GM19239 (cell line): Measurements from ENCODE around the gene TMPRSS13.

Source experiments
- DNase-seq: peaks from one replicate; pipeline ENCODE4 v3.0.0; 2011; ENCODE audit warnings: low spot score; ENCODE audit not compliant: insufficient read length
- FAIRE-seq: peaks from 2 replicates; lab custom pipeline; 2011; peaks lifted over from hg19 to GRCh38; lab: Jason Lieb, UNC

Gene TMPRSS13

DNA sequence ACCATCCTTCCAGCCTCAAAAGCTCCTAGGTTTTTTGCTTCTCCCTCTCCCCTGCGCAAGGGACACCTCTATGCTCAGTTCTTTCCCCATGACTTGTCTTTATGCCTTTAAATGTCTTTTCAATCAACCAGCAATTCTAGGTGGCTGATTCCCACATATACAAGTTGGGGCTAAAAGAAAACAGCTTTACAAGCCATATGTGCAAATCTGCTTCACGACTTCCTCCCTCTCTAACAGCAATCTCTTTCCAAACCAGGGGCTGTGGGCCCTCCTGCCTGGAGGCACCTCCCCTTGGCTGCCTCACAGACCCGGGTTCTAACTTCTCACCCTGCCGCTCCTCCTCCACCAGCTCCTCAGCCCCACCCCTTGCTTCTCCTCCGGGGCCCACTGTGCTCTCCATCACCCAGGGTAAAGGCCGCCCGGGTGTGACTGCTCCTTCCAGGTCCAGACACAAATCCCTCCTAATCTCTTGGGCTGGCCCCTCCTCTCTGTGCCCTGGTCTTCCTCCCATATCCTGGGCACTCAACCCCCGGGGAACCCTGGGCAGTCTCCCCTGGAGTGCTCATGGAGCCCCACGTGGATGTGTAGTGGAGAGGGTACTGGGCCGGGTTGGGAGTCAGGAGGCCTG lies 14.1 kb downstream of the TMPRSS13 start:
- DNase-seq = no peak
- no peak for FAIRE-seq

DNA sequence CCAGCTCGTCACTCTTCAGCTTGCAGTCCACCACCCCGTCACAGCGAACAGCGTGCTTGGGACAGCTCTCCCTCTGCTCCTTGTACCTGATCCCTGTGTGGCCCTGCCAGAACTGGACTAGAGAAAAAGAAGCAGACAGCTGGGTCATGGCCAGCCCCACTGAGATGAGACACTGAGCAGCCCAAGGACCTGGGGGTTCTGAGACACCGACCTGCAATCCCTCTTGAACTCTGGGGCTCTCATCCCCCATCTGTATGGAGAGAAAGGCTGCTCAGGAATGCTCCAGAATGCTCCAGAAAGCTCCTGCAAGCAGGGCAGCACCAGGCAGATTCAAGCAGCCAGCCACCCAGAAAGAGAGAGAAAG lies 14.8 kb downstream of the TMPRSS13 start:
- no peak for FAIRE-seq

DNA sequence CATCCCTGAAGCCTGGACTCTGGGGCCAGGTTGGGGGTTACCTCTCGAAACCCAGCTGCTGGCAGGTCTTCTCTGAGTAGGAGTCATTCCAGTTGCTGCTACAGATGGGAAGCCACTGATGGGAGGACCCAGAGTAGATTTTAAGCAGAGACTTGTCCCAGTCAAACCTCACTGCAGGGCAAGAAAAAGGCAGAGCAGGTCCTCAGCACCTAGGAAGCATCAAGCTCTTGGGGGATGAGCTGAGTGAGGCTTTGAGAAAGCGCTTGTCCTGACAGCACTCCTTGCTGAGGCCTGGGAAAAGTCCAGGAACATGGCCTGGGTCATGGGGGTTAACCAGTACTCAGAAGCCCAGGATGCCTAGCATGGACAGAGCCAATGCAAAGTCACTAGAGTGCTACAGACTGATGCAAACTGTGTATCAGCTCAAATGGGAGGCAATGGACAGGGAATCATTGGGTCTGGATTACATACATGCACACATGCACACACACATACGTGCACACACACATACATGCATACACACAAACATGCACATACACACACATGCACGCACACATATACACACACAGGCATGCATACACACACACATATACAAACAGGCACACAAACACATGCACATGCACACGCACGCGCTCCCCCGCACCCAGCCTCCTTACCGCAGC lies 15.3 kb downstream of the TMPRSS13 start:
- no peak for FAIRE-seq
- DNase-seq = no peak

More for the DNA sequence above, 14.8 kb downstream of the TMPRSS13 start:
- DNase-seq = no peak

DNA sequence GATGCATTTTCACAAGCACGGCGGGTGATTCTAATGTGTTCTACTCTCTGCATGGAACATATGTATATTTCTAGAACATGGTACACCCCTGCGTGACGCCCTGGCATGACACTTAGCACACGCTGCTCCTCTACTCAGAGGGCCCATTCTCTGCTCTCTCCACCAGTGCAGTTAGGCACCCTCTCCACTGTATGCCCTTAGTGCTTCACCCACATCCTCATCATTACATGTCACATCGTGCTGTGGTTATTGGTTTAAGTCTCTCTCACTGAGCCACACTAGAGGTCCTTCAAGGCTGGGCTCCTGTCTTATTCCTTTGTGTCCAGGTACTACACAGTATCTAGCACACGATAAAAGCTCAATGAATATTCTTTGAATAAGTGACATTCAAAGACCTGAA lies 16.7 kb downstream of the TMPRSS13 start:
- no peak for FAIRE-seq
- no peak for DNase-seq

DNA sequence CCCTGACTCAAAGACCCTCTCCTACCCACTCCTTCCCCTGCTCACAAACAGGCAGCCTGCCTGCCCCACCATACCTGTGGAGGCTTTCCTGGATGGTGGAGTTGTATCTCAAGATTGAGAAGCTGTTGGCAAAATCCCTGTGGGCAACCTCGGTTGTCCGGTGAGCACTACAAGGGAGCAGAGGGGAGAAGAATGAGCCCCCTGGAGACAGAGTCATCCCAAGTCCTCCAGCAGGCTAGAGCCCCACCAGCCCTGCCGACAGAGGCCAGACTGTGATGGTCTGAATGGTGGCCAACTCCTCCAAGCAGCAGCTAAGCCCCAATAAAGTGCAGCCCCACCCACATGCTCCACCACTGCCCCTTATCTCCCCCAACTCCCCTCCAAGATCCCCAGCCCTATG lies 17.5 kb downstream of the TMPRSS13 start:
- FAIRE-seq = no peak

DNA sequence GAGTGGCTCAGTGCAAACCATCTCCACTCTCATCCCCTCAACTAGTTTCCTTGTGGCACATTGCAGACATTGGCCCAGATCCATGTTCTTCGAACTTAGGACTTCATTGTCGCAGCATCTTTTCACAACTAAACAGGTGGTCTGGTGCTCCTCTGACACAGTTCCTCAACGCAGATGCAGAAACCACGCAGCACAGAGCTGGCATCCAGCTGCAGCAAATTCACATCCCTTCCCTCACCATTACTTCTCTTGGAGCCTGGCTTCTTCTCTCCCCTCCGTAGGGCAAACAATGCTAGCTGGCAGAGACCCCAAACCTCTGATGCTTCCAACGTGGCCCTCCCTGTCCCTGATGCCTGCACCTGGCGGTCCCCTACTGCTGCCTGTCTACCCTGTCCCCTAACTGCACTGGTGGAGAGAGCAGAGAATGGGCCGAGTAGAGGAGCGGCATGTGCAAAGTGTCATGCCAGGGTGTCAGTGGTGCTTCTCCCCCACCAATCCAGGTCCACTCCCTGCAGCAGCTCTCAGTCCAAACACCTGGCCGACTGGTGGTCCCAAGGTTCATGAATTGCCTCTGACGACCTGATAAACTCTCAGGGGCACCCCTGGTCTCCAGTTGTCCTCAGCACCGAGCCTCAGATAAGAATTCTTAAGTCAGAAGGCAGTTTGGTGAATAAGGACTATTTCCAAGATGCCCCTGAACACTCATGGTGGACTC lies 18.1 kb downstream of the TMPRSS13 start:
- no peak for FAIRE-seq

More for the DNA sequence above, 17.5 kb downstream of the TMPRSS13 start:
- DNase-seq = no peak

DNA sequence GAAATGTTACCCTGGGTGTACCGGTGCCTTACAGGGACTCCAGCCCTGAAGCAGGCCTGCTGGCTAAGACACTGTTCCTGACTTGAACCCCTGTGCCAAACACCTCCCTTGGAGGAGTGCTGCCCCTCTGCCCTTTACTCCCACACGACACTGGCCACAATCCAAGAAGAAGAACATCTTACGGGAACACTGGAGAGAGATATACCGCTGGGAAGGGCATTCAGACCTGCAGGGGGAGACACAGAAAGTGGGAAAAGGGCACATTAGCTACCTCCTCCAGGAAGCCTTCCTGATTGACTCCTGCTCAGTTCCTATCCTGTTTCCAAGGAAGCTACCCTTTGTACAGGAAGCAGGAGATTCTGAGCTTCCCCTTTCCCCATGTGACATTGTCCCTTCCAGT lies 18.7 kb downstream of the TMPRSS13 start:
- DNase-seq = no peak
- FAIRE-seq = no peak

More for the DNA sequence above, 18.1 kb downstream of the TMPRSS13 start:
- DNase-seq = no peak

DNA sequence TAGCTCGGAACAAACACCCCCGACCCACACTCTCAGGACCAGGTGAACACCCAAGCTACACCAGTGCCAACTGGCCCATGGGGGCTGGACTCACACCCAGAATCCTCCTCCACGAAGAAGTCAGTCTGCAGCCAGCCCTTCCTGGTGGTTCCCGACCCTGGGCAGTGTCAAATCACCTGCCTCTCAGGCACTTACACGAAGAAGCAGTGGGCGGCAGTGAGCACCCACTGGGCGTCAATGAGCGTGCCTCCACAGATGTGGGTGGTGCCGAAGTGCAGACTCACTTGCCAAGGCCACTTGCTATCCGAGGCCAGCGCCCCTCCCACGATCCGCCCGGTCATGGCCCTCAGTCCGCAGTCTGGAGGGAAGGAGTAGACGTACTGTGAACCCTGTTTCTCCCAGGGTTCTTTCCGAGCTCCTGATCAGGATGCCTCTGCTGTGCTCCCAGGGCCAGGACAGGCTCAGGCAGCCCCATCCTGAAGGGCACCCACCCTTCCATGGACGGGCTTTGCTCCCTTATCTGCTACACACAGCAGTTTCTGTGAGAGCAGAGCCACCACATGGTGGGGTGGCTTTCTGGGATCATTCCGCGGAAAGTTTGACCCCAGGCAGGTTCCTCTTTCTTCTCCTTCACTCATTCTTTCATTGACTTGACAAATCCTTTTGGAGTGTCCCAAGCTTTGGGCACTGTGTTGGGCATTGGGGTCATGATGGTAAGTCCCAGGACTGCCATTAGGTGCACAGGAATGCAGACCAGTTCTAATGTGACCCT lies 19.4 kb downstream of the TMPRSS13 start:
- DNase-seq = no peak
- no peak for FAIRE-seq

DNA sequence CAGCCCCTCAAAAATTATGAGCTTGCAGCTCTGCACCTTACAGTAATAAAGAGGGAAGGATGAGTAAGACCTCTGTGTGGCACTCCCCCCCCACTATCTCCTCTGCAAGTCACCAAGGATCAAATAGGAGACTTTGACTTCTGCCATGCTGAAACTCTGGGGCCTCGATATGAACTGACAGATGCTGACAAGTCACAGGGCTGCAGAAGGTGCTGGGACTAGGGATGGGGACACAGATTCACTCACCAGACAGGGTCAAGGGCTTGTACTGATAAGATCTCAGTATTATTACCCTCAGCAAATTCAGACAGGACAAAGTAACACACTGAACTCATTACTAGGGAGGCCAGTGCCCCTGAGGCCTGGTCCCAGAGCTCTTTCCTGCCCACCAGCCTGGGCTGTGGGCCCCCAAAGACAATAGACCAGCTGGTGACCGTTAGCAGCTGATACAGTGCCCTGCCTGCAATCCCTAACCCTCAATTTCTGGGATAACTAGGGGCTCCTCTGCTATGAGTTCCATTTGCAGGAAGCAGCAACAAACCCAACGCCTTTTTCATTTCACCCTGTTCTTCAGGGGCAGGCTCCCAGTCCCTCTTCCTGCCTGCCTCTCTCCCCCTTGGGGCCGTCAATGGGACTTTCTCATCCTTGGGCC lies 20.1 kb downstream of the TMPRSS13 start:
- DNase-seq (no peak), FAIRE-seq (no peak)

DNA sequence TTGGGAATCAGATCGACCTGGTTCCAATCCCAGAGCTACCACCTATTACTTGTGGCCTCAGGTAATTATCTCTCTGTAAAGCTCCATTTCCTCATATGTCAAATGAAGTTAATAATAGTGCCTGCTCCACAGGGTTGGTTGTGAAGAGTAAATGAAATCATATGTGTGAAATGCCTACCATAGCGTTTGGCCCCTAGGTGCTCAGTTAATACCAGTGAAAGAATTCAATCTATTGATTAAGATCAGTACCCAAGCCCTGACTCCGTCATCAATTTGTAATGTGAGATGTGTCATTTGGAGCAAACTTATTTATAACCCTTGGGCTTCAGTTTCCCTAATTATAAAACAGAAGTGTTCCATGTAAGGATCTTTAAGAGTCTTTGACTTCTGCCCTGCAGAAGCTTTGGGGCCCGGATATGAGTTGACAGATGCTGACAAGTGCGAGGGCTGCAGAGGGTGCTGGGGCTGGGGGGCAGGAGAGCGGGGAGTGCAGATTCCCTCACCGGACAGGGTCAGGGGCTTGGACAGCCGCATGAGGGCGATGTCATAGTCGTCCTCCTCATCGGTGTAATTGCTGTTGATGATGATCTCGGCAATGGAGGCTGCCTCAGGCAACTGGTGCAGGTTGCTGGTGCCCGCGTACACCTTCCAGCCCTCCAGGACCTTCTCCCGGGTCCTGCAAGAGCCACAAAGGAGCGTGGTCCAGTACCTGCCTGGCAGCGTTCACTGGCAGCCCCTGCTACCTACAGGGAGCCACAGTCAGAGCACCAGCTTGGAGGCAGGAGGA lies 20.9 kb downstream of the TMPRSS13 start:
- no peak for DNase-seq
- FAIRE-seq = no peak

DNA sequence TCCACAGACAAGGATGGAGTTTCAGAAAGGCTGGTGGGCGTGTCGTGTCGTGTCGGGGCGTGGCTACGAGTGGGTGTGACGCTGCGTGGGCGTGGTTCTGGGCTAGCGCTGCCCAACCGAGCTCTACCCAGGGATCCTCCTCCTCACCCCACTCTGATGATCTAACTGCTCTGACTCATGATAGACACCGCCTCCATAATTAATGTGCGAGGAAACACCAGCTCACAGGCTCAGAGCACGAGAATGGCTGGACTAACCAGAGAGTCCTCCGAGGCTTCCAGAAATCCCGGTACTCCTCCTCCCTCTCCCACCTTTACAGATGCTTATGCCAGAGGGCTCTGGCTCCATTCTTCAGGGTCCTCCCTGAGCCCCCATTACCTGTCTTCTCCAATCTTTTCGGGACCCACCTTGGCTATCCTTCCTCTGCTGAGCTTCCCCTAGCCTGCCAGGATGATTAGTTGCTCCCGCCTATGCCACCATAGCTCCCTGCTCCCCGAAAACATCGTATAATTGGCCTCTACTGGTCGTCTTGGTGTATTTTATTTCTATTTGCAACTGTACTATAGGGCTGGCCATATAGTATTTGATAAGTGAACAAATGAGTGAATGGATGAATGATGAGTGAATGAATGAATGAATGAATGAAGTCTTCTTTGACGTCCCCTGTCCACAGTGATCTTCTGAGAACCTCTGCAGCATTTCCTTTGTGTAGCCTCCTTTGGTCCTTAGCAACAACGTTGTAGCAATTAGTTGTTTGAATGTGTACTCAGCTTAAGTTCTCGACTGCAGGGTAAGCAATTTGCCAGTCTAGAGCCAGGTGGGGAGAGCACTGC lies 21.7 kb downstream of the TMPRSS13 start:
- FAIRE-seq (peak; percentile 35), DNase-seq (no peak)

DNA sequence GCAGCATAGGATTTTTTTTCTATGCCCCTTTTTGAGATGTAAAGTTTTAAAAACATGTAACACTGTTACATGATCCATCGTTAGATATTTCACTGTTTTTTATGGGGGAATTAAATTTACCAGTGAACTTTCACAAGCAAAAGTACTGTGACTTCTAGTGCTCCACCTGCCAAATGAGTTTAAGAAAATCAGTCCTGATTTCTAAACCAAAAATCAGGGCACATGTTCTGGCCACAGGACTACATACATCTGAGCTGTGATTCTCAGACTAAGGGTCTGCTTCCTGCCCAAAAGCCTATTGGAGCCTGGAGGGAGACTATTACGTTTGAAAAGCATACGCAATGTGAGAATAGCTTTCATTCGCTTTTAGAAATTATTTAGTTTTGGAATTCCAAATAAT lies 22.5 kb downstream of the TMPRSS13 start:
- no peak for FAIRE-seq
- no peak for DNase-seq

DNA sequence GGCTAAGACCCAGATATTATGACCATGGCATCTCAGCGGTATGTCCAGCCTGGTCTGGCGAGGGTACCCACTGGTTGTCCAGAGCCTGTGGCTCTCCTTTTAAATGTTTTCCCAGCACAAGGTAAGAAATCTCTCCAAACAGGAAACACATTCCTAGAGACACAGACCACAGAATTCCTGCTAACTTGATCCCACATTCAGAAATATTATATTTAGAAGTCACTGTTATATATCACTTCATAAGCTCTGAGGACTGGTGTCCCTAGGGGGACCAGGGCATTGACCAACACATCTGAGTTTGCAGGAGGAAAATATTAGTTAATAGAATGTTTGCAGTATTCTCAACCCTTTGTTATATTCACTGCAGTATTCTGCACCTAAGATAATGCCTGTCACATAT lies 23.1 kb downstream of the TMPRSS13 start:
- FAIRE-seq = no peak
- DNase-seq = no peak

DNA sequence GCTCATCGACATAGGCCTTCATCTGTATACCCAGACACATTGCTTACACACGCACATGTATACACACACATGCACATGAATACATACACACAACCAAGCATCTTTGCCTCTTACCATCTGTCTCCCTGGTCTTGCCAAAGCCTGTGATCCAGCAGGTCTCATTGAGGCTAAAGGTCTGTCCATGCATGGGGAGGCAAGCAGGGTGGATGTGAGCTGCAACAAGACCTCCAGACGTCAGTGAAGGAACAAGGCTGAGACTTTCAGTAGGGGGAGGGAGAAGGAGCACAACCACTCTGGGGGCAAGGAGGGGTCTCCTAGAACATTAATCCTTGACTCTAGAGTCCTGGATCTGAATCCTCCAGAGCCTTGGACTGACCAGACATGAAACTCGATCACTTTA lies 23.7 kb downstream of the TMPRSS13 start:
- DNase-seq (no peak), FAIRE-seq (no peak)

DNA sequence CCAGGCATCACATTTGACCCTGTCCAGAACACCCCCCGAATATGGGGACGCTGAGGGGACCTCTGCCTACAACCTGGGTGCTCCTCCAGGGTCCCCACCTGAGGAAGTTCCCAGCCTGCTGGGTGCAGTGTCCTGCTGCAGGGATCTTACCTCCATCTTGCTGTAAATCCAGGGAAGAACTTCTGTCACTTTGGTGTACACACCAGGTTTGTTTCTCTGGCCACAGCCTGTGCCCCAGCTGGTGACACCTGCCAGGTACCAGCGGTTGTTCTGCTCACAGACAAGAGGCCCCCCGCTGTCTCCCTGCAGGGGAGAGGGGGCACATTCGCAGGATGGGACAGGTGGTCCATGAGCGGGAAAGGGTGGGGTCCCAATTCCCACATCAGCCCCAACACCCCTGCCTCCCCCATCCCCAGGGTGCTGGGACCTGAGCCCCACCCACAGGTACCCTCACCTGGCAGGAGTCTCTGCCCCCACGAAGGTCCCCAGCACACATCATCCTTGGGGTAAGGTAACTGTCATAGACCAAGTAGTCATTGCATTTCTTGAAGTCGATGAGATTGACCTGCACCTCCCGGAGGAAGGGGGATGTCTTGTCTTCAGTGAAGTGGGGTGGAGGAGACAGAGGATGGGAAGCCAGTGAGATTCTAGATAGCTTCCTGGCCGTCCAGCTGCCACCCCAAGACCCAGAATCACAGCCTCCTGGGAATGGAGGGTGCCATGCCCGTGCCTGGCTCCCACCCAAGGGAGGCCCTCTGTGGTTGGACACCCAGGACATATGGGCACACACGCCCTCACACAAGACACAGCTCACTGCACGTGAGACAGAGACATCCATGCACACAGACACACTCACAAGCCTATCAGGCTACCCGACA lies 25.5 kb downstream of the TMPRSS13 start:
- no peak for FAIRE-seq
- DNase-seq = no peak

DNA sequence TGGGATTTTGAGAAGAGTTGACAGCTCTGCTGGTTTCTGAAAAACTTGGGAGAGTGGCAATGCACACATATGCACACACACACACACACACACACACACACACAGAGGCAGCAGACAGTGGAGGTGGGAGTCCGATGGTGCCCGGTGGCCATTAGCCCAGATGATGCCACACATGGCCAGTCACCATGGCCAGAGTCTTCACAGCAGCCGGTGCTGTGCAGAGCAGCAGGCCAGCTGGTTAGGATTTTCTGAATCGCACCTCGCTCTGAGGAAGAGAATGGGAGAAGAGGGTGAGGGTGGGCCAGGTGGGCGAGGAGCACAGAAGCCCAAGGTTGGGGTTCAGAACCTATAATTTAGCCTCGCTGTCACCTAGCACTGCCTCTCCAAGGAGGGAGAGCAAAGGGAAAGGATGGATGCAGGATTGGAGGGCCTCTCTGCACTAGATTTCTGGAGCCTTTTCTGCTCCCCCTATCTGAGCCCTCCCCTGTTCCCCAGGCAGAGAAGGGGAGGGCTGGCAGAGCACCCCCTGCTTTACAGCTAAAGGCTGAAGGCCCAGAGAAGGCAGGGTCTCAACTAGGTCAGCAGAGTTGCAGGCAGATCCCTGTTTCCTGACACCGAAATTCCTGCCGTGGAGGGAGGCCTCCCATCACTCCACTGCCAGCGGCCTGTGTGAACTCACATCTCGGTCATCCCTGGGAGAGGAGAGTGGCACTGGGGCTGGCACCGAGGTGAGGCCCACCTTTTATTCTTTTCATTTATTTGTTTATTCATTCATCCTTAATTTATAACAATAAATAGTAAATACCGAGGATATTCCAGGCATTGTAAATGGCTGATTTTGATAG lies 27.0 kb downstream of the TMPRSS13 start:
- DNase-seq (no peak), FAIRE-seq (no peak)

DNA sequence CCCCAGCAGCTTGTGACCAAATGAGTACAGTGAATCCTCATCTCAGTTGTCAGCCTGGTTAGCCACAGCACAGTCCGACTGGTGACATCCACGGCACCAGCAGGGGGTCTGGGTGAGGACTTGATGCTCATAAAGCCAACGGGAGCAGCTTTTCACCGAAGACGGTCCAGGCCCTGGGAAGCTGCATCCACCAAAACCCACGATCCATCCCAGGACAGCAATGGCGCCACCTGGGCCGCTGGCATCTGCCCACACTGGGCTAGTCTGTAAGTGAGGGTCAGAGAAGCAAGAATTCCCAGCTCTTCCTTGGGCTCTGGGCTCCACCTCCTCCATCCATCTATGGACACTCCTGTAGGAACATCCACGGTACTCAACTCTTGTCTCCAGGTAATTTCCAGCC lies 27.6 kb downstream of the TMPRSS13 start:
- DNase-seq (no peak), FAIRE-seq (no peak)
